Hematopoietic multipotent progenitor cell (in vitro differentiated cells): ENCODE data around the gene CENPV. TPM values are rescaled to one million over a fixed set of nuclear protein-coding genes. Genes with fewer than 3 reads are reported as not detected.

Experiments
- DNase-seq, 3 donors: peaks; one replicate each; pipeline ENCODE4 v3.0.0-alpha.2; 2011 to 2015; ENCODE audit warnings: low read depth in 2 of 3, low spot score in 2 of 3
- total RNA-seq: library from RNA; depleted of rRNA; stranded (reverse); fragments of >200 nt; gene quantifications from one replicate; pipeline ENCODE4 v1.2.3, GENCODE V29; 2012

The CENPV gene
- total RNA-seq, 1 donor = 12.9 TPM

DNA sequence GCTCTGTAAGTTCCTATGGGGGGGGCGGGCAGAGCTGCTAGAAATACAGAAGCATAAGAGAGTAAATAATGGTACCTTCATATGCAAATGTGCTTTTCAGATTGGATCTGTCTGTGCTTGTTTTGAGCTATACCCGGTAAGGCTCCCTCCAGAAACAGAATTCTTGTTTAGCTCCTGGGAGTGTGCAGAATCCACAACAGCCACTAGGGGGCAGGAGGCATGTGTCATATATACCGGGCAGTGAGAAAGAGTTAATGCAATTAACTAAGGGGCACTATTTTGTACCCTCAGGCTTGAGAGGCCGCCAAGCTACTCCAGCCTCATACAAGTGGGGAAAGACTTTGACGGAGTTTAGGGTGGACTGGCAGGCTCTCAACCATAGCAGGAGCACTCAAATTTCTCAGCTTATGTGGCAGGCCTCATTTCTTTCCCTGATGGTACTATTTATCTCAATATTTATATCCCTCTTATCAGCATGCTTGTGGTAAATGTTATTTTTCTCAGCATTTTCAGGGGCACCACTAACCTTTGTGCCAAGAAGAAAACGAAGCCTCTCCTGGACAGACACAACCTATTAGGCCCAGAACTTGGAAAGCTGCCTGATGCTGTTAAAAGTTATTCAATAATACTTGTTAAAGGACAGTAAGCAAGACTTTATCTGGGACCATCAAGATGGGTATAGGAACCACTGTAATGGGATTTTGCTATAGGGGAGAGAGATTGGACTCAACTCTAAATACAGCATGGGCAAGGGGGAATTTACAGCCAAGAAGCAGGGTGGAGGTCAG lies 10.7 kb upstream of the CENPV start:
- DNase-seq = peak; percentile 37 to 88 (median 74)

DNA sequence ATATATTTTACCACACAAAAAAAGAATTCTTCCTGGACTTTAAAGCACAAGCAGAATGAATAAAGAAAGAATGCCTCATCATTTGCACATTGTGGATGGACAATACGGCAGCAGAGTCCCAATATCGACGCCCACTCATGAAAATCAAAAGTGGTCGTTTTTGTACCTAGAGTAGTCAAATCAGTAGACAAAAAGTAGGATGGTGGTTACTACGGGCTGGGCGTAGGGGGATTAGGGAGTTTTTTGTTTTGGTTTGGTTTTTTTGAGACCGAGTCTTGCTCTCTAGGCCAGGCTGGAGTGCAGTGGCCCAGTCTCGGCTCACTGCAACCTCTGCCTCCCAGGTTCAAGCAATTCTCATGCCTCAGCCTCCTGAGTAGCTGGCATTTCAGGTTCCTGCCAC lies 8.6 kb upstream of the CENPV start:
- DNase-seq = no peak

DNA sequence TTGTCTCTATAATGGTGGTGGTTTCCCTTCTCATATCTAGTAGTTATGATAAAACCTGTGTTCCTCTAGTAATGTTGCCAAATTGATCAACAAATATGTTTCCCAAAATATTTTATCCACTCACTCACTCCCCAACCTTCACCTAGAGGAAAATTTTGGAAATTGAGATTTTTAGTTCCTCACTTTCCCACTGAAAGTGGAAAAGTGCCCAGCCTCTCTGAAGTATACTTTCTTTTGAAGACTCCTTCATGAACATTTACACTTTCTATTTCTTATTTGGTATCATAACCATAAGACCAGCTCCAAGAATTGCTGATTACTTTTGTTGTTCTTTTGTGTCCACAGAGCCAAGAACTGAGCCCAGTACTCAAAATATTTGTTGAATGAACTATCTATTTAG lies 5.1 kb upstream of the CENPV start:
- DNase-seq = no peak

DNA sequence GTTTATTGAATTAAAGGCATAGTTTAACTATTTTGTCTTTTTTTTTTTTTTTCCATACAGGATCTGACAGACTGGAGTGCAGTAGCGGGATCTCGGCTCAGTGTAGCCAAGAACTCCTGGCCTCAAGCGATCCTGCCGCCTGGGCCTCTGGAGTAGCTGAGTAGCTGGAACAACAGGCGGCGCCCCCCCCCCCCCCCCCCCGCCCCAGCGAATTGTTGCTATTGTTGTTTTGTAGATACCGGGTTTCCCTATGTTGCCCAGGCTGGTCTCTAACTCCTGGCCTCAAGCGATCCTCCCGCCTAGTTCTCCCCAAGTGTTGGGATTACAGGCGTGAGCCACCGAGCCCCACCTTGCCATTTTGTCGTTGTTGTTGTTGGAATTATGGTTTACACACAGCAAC lies 1.3 kb upstream of the CENPV start:
- no peak for DNase-seq

DNA sequence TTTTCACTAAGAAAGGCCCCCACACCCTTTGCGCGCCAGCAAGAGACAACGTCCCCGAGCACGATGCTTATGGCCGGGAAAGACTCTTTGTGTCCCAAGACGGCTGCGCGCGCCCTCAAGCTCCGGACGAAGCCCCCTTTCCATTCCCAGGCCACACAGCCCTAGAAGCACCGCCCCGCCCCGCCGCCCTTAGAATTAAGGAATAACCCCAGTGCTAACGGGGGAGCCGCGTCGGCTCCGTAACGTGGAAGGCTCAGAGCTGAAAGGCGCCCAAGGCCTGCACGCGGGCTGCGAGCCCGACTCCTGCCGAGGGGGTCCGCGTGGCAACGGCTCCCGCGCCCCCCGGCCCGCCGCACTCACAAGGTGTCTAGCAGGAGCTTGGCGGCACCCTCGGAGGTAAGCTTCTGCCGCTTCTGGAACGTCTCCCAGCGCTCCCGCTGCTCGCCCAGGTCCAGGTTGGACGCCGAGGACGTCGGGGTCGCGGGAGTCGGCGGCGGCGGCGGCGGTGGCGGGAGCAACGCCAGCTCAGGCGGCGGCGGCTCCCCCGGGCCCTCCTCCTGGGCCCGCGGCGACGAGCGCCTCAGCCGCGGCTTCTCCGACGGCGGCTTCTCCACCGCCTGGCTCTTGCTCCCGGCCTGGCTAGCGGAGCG lies 477 bp downstream of the CENPV start:
- DNase-seq = peak in 1 of 3 donors; percentile 51

DNA sequence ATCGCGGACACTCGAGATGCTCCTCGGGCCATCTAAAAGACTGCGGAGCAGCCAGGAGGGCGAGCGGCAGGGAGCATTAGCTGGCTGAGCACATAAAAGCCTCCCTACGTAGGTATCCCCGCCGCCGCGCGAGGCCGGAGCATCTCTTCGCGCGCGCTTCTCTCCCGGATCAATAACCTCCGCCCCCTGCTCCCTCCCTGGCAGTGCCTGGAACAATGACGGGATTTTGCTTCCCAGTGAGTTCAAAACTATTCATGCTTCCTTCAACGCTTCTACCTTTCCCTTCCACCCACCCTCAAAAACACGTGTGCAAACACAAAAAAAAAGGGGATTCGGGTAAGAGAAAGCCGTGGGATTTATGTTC lies 984 bp downstream of the CENPV start:
- DNase-seq = no peak

DNA sequence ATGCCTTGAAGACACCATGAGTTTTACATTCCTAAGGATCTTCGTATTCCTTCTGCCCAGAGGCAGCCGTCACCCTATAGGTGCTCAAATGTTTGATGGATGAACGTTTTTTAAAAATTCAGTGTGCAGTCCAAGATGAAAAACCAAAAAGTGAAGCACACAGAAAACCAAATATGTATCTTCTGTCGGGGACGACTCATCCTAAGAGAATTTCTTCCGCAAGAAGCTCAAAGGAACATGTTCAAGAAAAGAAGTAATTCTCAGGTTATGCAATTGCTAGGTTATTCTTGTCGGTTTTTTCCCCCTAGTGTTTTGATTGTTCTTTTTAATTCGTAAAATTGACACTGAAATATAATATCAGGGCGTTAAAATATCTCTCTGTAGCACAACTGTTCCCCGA lies 1.4 kb downstream of the CENPV start:
- DNase-seq = peak in 1 of 3 donors; percentile 10

DNA sequence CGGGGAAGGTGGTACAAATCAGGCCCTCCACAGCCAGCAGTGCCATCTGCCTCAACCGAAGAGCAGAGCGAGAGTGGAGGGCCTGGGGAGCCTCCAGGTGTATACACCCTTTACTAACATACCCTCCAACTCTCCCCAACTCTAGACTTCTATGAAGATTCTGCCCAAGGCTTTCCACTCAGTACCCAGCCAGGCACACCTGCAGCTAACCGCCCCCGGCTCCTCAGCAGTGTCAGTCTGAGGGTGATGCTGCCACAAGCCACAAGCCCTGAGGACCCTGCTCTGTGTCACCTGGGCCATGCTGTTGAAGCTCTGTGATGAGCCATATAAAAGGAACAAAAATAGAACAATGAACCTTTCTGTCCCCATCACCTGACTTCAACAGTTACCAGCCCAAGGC lies 3.8 kb downstream of the CENPV start:
- DNase-seq = no peak

DNA sequence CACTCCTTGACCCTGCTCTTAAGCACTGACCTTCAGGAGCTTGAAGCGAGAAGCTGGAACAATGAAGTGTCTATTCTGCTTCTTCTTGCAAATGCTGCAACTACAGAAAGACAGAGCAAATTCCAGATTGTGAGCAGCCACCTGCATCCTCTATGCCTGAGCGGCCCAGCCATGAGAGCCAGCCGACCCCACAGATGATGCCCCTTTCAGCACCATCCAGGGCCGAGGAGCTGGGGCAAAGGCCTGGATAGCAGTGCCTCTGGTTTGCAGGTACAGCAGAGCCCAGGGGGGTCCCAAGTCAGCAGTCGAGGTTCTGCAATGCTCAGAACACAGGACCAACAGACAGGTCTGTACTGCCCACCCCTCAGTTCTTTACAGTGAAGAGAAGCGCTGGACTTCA lies 4.7 kb downstream of the CENPV start:
- no peak for DNase-seq

DNA sequence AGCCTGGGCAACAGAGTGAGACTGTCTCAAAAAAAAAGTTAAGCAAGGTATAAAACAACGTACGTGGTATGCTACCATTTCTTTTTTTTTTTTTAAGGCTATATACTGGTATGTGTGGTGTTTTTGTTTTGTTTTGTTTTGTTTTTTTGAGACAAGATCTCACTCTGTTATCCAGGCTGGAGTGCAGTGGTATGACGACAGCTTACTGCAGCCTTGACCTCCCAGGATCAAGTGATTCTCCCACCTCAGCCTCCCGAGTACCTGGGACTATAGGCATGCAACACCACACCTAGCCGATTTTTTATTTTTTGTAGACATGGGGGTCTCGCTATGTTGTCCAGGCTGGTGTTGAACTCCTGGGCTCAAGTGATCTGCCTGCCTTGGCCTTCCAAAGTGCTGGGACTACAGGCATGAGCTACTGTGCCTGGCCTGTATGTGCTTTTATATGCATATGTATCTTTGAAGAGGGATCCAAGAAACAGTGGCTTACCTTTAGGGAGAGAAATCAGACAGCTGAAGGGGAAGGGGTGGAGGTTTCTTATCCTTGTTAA lies 6.5 kb downstream of the CENPV start:
- no peak for DNase-seq

DNA sequence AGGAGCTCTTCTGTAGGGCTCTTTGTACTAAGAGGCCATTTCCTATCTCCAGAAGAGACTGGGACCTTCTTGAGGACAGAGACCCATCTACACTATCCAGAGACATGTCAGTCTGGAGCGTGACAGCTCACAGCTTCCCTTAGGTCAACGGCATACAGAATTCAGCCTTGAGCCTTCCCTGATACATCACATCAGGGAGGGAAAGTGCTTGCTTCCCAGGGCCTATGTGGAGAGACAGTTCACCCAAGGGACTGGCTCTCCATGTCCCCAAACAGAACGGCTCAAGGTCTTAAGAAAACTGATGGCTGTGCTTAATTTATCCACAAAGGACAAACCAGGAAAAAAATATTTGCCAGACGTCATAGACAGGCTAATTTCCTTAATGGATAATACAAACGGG lies 7.7 kb downstream of the CENPV start:
- DNase-seq = no peak

DNA sequence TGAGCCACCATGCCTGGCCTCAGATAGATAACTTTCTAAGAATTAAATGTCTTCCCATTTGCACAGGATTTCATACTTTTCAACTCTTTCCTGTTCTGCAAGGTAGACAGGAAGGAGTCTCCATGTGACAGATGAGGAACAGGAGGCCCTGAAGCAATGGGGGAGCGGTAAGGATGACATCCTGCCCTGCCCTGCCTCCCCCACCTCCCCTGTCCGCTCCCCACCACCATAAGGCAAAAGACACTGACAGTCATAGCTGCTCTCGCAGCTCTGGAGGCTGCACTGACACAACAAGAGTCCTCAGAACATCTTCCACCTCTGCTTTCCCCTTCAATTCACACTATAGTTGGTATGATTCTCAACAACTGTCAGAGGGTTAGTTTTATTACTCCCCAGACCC lies 9.7 kb downstream of the CENPV start:
- DNase-seq = no peak

DNA sequence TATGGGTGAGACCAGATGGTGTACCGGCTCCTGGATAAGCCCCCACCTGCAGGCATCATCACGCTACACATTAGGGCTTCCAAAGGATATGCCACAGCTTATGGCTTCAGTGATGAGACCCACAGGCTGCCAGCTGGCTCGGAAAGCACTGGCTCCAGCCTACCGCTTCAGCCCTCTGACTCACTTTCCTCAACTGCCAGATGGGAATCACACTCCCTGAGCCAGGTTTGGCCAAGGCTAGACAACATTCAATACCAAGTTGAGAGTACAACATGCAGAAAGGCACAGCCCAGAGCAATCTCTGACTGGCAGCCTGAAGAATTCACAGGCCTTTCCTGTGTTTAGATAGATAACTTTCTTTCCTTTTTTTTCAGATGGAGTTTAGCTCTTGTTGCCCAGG lies 10.3 kb downstream of the CENPV start:
- DNase-seq = no peak

DNA sequence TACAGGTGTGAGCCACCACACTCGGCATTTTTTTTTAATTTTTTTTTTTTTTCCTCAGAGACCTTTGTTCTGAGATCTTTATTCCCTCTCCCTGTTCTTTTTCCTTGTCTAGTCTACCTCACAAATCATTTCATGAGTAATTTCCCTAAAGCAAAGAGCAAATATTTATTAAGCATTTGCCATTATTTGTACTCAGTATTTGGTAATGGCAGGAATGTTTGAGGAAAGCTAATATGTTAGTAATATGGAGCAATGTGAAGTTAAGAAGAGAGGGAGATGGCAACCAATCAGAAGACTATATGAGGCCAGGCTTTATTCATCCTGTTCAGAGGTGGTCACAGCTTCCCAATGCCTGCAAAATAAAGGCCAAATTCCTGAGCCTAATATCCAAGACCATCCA lies 13.3 kb downstream of the CENPV start:
- no peak for DNase-seq

DNA sequence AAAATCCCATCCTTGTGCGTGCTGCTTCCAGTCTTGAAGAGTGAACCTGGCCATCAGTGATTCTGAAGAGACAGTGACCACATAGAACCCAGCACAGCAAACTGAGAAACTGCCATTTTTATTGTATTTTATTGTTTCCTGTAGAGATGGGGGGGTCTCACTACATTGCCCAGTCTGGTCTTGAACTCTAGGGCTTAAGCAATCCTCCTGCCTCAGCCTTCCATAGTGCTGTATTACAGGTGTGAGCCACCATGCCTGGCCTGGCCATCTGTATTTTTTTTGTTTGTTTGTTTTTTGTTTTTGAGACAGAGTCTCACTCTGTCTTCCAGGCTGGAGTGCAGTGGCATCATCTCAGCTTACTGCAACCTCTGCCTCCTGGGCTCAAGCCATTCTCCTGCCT lies 13.9 kb downstream of the CENPV start:
- no peak for DNase-seq

DNA sequence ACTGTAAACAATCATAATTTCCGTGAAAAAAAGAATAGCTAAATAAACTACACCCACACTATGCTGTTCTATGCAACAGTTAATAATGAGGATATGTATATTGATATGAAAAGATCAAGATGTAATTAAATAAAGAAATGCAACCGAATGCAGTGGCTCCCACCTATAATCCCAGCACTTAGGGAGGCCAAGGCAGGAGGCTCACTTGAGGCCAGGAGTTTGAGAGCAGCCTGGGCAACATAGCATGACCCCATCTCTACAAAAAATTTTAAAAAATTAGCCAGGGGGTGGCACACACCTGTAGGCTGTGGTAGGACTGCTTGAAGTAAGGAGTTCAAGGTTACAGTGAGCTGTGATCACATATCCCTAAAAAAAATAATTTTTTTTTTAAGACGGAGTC lies 14.9 kb downstream of the CENPV start:
- DNase-seq = no peak

DNA sequence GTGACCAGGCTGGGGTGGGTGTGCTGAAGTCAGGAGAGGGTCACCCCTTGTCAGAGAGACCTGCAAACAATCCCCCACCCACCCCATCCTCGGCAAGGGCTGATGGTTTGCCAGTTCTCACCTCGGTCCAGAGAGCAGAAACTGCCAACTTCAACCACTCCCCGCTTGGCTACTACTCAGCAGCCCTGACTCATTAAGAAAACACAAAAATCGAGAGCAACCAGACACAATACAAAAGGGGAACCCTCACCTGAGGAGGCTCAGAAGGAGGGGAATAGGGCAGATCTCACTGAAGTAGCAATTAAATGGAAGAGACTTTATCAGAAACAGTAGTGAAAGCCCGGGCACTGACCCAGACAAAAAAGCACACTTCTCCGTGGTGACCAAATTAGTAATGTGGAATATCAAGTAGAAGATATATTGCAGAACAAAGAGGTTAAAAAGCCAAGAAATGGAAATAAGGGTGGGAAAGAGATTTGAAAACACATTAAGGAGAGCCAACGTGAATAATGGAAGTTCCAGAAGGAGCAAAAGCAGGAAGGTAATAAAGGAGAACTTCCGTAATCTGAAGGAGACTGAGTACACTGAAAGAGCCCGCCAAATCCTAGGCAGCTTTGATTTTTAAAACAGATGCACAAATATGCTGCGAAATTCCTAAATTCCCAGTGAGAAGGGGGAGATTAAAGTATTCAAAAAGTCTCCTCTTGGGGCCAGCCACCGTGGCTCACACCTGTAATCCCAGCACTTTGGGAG lies 23.6 kb downstream of the CENPV start:
- DNase-seq = no peak

DNA sequence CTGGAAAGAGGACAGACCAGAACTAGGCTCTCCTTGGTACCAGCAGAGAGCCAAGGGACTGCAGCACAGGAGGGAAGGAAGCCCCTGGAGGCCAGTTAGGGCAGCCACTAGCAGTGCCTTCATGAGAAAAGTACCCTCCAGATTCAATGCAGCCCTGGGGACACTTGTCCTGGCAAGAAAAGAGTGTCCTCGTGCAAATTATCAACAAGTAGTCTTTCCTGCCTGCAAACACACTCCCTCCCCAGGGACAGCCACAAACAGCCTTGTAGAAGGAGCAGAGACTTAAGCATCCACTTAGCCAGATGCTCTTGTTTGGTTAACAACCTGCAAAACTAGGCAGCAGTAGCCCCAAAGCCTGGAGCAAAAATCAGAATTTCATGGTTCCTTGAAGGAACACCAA lies 24.3 kb downstream of the CENPV start:
- DNase-seq = no peak

DNA sequence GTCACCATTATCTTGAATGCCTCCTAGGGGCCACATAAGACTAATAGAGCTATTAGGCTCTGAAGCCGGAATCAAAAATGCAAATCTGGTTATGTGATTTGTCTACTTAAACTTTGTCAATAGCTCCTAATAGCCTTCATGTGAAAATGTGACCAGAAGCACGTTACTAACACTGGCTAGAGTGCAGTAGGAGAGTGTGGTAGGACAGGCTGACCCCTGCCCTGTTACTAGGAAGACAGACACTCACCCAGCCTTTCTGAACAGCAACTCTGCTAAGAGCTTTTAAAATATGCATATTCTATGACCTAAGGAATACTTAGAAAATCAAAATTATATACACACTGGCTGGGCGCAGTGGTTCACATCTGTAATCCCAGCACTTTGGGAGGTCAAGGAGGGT lies 26.3 kb downstream of the CENPV start:
- no peak for DNase-seq

DNA sequence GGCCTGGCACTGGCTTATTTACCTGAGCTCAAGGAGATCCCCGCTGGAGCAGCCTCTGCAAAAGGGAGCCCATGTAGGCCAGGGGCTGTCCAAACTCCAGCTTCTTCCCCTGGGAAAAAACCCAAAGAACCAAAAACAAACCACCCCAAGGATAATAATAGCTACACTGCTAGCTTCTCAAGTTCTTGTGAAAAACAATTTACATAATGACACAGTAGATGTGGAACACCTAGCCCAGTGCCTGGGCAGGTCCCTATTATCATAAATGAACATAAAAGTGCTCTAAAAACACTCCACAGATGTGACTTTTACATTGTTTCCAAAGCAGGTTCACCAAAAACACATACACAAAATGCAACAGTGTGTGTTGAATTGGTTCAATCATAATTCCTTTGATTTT lies 27.3 kb downstream of the CENPV start:
- DNase-seq = no peak

DNA sequence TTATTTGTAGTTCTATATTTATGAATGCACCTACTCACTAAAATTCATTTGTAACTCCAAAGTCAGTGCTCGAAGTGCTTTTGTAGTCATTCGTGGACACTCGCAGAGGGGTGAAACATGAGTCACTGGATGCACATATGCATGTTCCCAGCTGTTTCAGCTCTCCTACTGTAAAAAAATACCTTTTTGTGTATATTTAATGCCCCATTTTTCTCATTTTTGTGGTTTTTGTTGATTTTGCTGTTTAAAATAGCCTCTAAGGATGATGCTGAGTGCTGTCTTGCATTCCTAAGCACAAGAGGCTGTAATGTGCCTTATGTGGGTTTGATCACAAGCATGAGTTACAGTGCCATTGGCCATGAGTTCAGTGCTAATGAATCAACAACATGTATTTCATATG lies 30.6 kb downstream of the CENPV start:
- DNase-seq = no peak

DNA sequence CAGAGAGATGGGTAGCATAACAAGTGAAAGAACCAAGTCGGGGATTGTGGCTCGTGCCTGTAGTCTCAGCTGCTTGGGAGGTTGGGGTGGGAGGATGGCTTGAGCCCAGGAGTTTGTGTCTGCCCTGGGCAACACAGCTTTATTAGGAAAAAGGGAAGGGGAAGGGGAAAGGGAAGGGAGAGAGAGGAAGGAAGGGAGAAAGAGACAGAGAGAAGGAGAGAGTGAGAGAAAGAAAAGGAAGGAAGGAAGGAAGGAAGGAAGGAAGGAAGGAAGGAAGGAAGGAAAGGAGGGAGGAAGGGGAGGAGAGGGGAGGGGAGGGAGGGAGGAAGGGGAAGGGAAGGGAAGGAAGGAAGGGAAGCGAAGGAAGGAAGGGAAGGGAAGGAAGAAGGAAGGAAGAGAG lies 33.3 kb downstream of the CENPV start:
- DNase-seq = no peak
